Endodermal cell (in vitro differentiated cells): ENCODE data around the gene PLIN1. TPM values are rescaled to one million over a fixed set of nuclear protein-coding genes. Genes with fewer than 3 reads are reported as not detected.

Experiments used
- DNase-seq: peaks from one replicate; pipeline ENCODE4 v3.0.0-alpha.2; 2017
- H3K27ac ChIP-seq: 2 replicates; pipeline ENCODE4 v1.5.1; 2013; ENCODE audit warnings: mild to moderate bottlenecking, low read depth, low read length, moderate library complexity
- H3K27me3 ChIP-seq: 2 replicates; pipeline ENCODE4 v1.6.1; 2013; ENCODE audit warnings: mild to moderate bottlenecking, low read length, moderate library complexity; ENCODE audit not compliant: insufficient read depth, control insufficient read depth, poor library complexity, severe bottlenecking
- H3K36me3 ChIP-seq: 2 replicates; pipeline ENCODE4 v1.7.0; 2013; ENCODE audit warnings: mild to moderate bottlenecking, low read length, moderate library complexity; ENCODE audit not compliant: control insufficient read depth, insufficient read depth
- H3K4me1 ChIP-seq: one replicate; pipeline ENCODE4 v1.7.0; 2013; ENCODE audit warnings: low read length; ENCODE audit not compliant: control insufficient read depth, insufficient read depth
- H3K4me3 ChIP-seq: 2 replicates; pipeline ENCODE4 v1.5.1; 2013; ENCODE audit warnings: mild to moderate bottlenecking, low read length, moderate library complexity
- H3K9ac ChIP-seq: 2 replicates; pipeline ENCODE4 v1.6.1; 2013; ENCODE audit warnings: mild to moderate bottlenecking, low read length, moderate library complexity; ENCODE audit not compliant: poor library complexity, severe bottlenecking; ENCODE audit errors: extremely low read depth
- H3K9me3 ChIP-seq: 2 replicates; pipeline ENCODE4 v1.6.1; 2013; ENCODE audit warnings: mild to moderate bottlenecking, low read length, moderate library complexity; ENCODE audit not compliant: control insufficient read depth
- H3K27ac Mint-ChIP-seq: 2 replicates; pipeline ENCODE4 v1.8.0; 2020; ENCODE audit warnings: mixed read lengths
- H3K27me3 Mint-ChIP-seq: 2 replicates; pipeline ENCODE4 v1.8.0; 2021; ENCODE audit warnings: mild to moderate bottlenecking, mixed read lengths; ENCODE audit not compliant: insufficient read depth
- H3K36me3 Mint-ChIP-seq: 2 replicates; pipeline ENCODE4 v1.8.0; 2020; ENCODE audit warnings: low read depth, mixed read lengths
- H3K4me1 Mint-ChIP-seq: 2 replicates; pipeline ENCODE4 v1.8.0; 2020; ENCODE audit warnings: mixed read lengths
- H3K4me3 Mint-ChIP-seq: 2 replicates; pipeline ENCODE4 v1.8.0; 2020; ENCODE audit warnings: mild to moderate bottlenecking, moderate library complexity, mixed read lengths
- H3K9me3 Mint-ChIP-seq: 2 replicates; pipeline ENCODE4 v1.8.0; 2020; ENCODE audit warnings: mild to moderate bottlenecking, mixed read lengths
- CTCF ChIP-seq: fragments of 200-600 bp; sonication (generic); conservative IDR thresholded peaks from 2 replicates; pipeline ENCODE4 v1.5.0; 2021; ENCODE audit warnings: antibody characterized with exemption, mild to moderate bottlenecking
- WGBS, 2 experiments: methylation state at CpG; one replicate each; pipeline versions ENCODE4 v1.1.5 to v1.1.7; 2013; ENCODE audit warnings: missing lambda C conversion rate in 2 of 2, mixed read lengths in 1 of 2; ENCODE audit not compliant: insufficient coverage in 1 of 2, insufficient read length in 1 of 2; 5-methylcytosine and 5-hydroxymethylcytosine counted together
- total RNA-seq, 2 donors: library from RNA; stranded (reverse); fragmentation: NEBNext Ultra II Directional in 1 of 2; extraction: Animal tissue kit (Norgen Biotek cat#: 25700) in 1 of 2; gene quantifications; 2 replicates in 1 of 2; 3 replicates in 1 of 2; pipeline ENCODE4 v1.2.1, GENCODE V29; 2021

PLIN1 gene
- total RNA-seq, 2 donors from 2014 or later = 0.11 to 0.22 TPM

GRCh38 chr15:89632563-89633430 is 46.4 kb downstream of the PLIN1 start:
- peaks cover 4% of the 10 kb centered on the region for H3K9me3 ChIP-seq
- Mint-ChIP-seq H3K4me3 (no peak overlapping the region), H3K4me1 (no peaks in the 10 kb centered on the region), H3K36me3 (peaks cover 67% of the 10 kb centered on the region), H3K27me3 (no peaks in the 10 kb centered on the region), H3K9me3 (peaks cover 28% of the 10 kb centered on the region), H3K27ac (no peak overlapping the region)
- no peaks in the 10 kb centered on the region for H3K27me3 ChIP-seq
- H3K27ac ChIP-seq = no peak overlapping the region
- peak; percentile 34 for DNase-seq
- no peaks in the 10 kb centered on the region for H3K4me1 ChIP-seq
- H3K9ac ChIP-seq = no peak overlapping the region
- no peak for TF ChIP-seq CTCF
- no peak overlapping the region for H3K4me3 ChIP-seq
- peaks cover 54% of the 10 kb centered on the region for H3K36me3 ChIP-seq
- WGBS, 2 experiments = 96 to 98% methylated on average over 8 to 16 of the region's 18 CpGs

- H3K36me3 Mint-ChIP-seq = peaks cover 75% of the 10 kb centered on the region
- H3K4me3 ChIP-seq = no peak overlapping the region
- H3K36me3 ChIP-seq = peaks cover 62% of the 10 kb centered on the region
- no peaks in the 10 kb centered on the region for H3K4me1 Mint-ChIP-seq
- no peak for DNase-seq
- no peaks in the 10 kb centered on the region for H3K27me3 Mint-ChIP-seq
- peaks cover 26% of the 10 kb centered on the region for H3K9me3 Mint-ChIP-seq
- H3K9me3 ChIP-seq = peaks cover 4% of the 10 kb centered on the region
- WGBS, 2 experiments = 76 to 87% methylated on average over 7 to 10 of the region's 10 CpGs
- H3K27me3 ChIP-seq = no peaks in the 10 kb centered on the region
- H3K9ac ChIP-seq = no peak overlapping the region
- H3K4me1 ChIP-seq = no peaks in the 10 kb centered on the region
- no peak overlapping the region for H3K27ac ChIP-seq
- H3K27ac Mint-ChIP-seq = peak overlapping the region; percentile 10
- no peak for TF ChIP-seq CTCF
- H3K4me3 Mint-ChIP-seq = no peak overlapping the region
Observed at GRCh38 chr15:89631902-89632264, 47.3 kb downstream of the PLIN1 start.

GRCh38 chr15:89630974-89631901 is 47.9 kb downstream of the PLIN1 start:
- no peak for TF ChIP-seq CTCF
- Mint-ChIP-seq H3K36me3 (peaks cover 82% of the 10 kb centered on the region), H3K27me3 (no peaks in the 10 kb centered on the region), H3K4me3 (no peak overlapping the region), H3K9me3 (peaks cover 26% of the 10 kb centered on the region), H3K4me1 (no peaks in the 10 kb centered on the region), H3K27ac (peak overlapping the region; percentile 10)
- Histone ChIP-seq H3K27me3 (no peaks in the 10 kb centered on the region), H3K36me3 (peaks cover 69% of the 10 kb centered on the region), H3K4me1 (no peaks in the 10 kb centered on the region), H3K4me3 (no peak overlapping the region), H3K9me3 (peaks cover 4% of the 10 kb centered on the region), H3K9ac (no peak overlapping the region), H3K27ac (no peak overlapping the region)
- DNase-seq = peak; percentile 44
- WGBS, 2 experiments = 90 to 94% methylated on average over 26 to 30 of the region's 30 CpGs
